ENCODE results near the gene SIGLEC5. TPM values are rescaled to one million over a fixed set of nuclear protein-coding genes. Genes with fewer than 3 reads are reported as not detected.

SIGLEC5 gene
- total and polyA plus RNA-seq, 2 of the 8 experiments (the other 6 are each of a cell fraction or from before 2014, with no cell fraction given), result not detected

- Histone ChIP-seq H4K91ac (replicated peaks; ENCODE audit: insufficient read length, low read length) (no peak overlapping the region), H2AFZ (ENCODE audit: low read length) (no peak overlapping the region), H3K9me3 (ENCODE audit: insufficient read depth in 2 of 2, low read depth in 1 of 2, low read length in 1 of 2) (peaks cover 26 to 29% of the 10 kb centered on the region in 2 experiments), H3K27me3 (replicated peaks in 1 of 4; ENCODE audit: control insufficient read depth in 3 of 4, extremely low read depth in 1 of 4, insufficient read depth in 3 of 4, low read length in 3 of 4) (peaks cover 0 to 1% (median 0%) of the 10 kb centered on the region in 4 experiments; a peak in 1 of 7 replicates), H3K9ac (replicated peaks in 1 of 4; ENCODE audit: extremely low read depth in 1 of 4, low read depth in 3 of 4, low read length in 3 of 4) (no peak overlapping the region), H3K23ac (ENCODE audit: insufficient read length) (no peak overlapping the region), H4K5ac (ENCODE audit: insufficient read length, low read depth, low read length) (no peak overlapping the region), H3K4me2 (ENCODE audit: insufficient read depth in 1 of 2, low read depth in 2 of 2, low read length in 2 of 2) (no peak overlapping the region), H2AK5ac (ENCODE audit: low read depth, low read length) (no peak overlapping the region), H3K4ac (replicated peaks; ENCODE audit: insufficient read length, low read depth, low read length) (no peak overlapping the region), H3K18ac (ENCODE audit: extremely low read depth, low read length) (no peak overlapping the region), H2BK15ac (ENCODE audit: low read length) (no peak overlapping the region), H3K79me2 (ENCODE audit: control insufficient read depth in 1 of 2, insufficient read depth in 2 of 2, low read length in 2 of 2) (no peaks in the 10 kb centered on the region), H3K4me3 (ENCODE audit: extremely low read depth in 1 of 4, insufficient read depth in 2 of 4, low read depth in 3 of 4, low read length in 4 of 4) (no peak overlapping the region), H4K8ac (ENCODE audit: extremely low read depth, insufficient read depth, low read length) (no peak overlapping the region), H3K79me1 (ENCODE audit: low read depth, low read length) (no peaks in the 10 kb centered on the region), H4K20me1 (replicated peaks in 1 of 2; ENCODE audit: control insufficient read depth in 1 of 2, insufficient read depth in 2 of 2, low read length in 2 of 2) (no peaks in the 10 kb centered on the region), H3K23me2 (ENCODE audit: low read depth, low read length) (peaks cover 9% of the 10 kb centered on the region), H3K4me1 (replicated peaks in 1 of 4; ENCODE audit: control insufficient read depth in 3 of 4, insufficient read depth in 4 of 4, low read length in 3 of 4) (peaks cover 0 to 7% (median 4%) of the 10 kb centered on the region in 4 experiments; a peak in 4 of 7 replicates), H2BK120ac (replicated peaks; ENCODE audit: low read depth, low read length) (no peak overlapping the region), H3K27ac (ENCODE audit: low read depth, low read length) (no peak overlapping the region), H2BK12ac (ENCODE audit: low read depth, low read length) (no peak overlapping the region), H3K36me3 (ENCODE audit: control insufficient read depth in 2 of 4, insufficient read depth in 4 of 4, low read length in 3 of 4) (peaks cover 0 to 26% (median 17%) of the 10 kb centered on the region in 4 experiments; a peak in 7 of 8 replicates), H2BK20ac (ENCODE audit: low read length) (no peak overlapping the region), H3K56ac (replicated peaks; ENCODE audit: insufficient read length, low read depth, low read length) (no peak overlapping the region), H3K14ac (ENCODE audit: insufficient read length) (no peak overlapping the region), H2BK5ac (ENCODE audit: low read depth, low read length) (no peak overlapping the region)
- no peak for DNase-seq (ENCODE audit: low read depth in 1 of 2, low spot score in 2 of 2)
- ChIA-PET CTCF (ENCODE audit: partially characterized antibody) (no interaction called here), POLR2A (ENCODE audit: partially characterized antibody) (interaction anchor here (1.7 kb wide), 1 partner anchor 10 kb away, joined by 4 read pairs; no protein-coding TSS in a partner anchor)
- 50% methylated on average over 3 of the region's 3 CpGs; no CpG with 5 or more reads in 1 of the 2 experiments for WGBS, 2 experiments (ENCODE audit: extremely low coverage in 1 of 2, insufficient coverage in 1 of 2, insufficient read length in 1 of 2, insufficient replicate concordance in 2 of 2, low coverage in 1 of 2, low lambda C conversion rate in 2 of 2, missing lambda C conversion rate in 1 of 2)
- no peak for FAIRE-seq
- TF ChIP-seq GTF2F1 (IDR thresholded peaks at IDR 0.05; ENCODE audit: borderline replicate concordance, low read depth, low read length) (no peak), SP2 (IDR thresholded peaks at IDR 0.05; ENCODE audit: low read length) (no peak), RAD21 (IDR thresholded peaks at IDR 0.05 in 1 of 2, conservative IDR thresholded peaks at IDR 0.05 in 1 of 2; ENCODE audit: low read depth in 2 of 2, low read length in 2 of 2) (no peak), YY1 (IDR thresholded peaks at IDR 0.05; ENCODE audit: low read depth, low read length) (no peak), USF2 (IDR thresholded peaks at IDR 0.05; ENCODE audit: low read length) (no peak), JUN (IDR thresholded peaks at IDR 0.05; ENCODE audit: low read depth, low read length) (no peak), CHD1 (IDR thresholded peaks at IDR 0.05; ENCODE audit: low read depth, low read length) (no peak), GABPA (IDR thresholded peaks at IDR 0.05; ENCODE audit: borderline replicate concordance, insufficient read depth, low read length) (no peak), SIN3A (conservative IDR thresholded peaks at IDR 0.05 in 1 of 2, IDR thresholded peaks at IDR 0.05 in 1 of 2; ENCODE audit: low read depth in 1 of 2, low read length in 2 of 2) (no peak)
- TF ChIP-seq, protein P1, sequence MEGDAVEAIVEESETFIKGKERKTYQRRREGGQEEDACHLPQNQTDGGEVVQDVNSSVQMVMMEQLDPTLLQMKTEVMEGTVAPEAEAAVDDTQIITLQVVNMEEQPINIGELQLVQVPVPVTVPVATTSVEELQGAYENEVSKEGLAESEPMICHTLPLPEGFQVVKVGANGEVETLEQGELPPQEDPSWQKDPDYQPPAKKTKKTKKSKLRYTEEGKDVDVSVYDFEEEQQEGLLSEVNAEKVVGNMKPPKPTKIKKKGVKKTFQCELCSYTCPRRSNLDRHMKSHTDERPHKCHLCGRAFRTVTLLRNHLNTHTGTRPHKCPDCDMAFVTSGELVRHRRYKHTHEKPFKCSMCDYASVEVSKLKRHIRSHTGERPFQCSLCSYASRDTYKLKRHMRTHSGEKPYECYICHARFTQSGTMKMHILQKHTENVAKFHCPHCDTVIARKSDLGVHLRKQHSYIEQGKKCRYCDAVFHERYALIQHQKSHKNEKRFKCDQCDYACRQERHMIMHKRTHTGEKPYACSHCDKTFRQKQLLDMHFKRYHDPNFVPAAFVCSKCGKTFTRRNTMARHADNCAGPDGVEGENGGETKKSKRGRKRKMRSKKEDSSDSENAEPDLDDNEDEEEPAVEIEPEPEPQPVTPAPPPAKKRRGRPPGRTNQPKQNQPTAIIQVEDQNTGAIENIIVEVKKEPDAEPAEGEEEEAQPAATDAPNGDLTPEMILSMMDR (IDR thresholded peaks at IDR 0.05; ENCODE audit: control extremely low read depth in 1 of 3, insufficient read depth in 1 of 3, low read depth in 1 of 3, low read length in 3 of 3), result no peak
Observed at GRCh38 chr19:51590441-51590840, 39.8 kb downstream of the SIGLEC5 start.
